ENCODE data around the gene RAB11A. TPM values are rescaled to one million over a fixed set of nuclear protein-coding genes. Genes with fewer than 3 reads are reported as not detected.

The RAB11A gene
- total RNA-seq, 1 donor from 2014 or later, result 214 TPM

DNA sequence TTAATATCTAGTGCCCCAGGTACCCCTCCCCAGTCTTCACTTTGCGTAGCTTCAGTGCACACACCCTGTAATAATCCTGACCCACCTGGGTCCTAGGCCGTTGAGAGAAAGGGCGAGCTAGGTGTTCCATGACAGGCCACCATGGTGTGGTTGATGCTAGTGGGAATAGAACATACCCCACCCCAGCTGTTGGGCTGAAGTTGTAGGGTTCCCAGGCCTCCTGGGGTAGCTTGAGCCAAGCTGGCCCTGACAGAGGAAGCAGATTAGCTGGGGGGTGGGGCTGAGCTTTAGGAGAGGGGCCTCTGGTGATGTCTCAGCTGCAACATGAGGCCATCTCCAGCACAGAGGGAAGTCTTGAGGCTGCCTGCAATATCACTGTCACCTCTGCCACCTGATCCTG is 40.5 kb downstream of the RAB11A start:
- Mint-ChIP-seq H3K4me1 (no peaks in the 10 kb centered on the region), H3K36me3 (ENCODE audit: low read depth) (no peaks in the 10 kb centered on the region), H3K4me3 (no peak overlapping the region), H3K27ac (ENCODE audit: unreplicated experiment) (no peak overlapping the region), H3K9me3 (no peaks in the 10 kb centered on the region), H3K27me3 (ENCODE audit: low read depth) (no peaks in the 10 kb centered on the region)
- no peak for DNase-seq (ENCODE audit: low read depth, low spot score)
- TF ChIP-seq, protein P1, sequence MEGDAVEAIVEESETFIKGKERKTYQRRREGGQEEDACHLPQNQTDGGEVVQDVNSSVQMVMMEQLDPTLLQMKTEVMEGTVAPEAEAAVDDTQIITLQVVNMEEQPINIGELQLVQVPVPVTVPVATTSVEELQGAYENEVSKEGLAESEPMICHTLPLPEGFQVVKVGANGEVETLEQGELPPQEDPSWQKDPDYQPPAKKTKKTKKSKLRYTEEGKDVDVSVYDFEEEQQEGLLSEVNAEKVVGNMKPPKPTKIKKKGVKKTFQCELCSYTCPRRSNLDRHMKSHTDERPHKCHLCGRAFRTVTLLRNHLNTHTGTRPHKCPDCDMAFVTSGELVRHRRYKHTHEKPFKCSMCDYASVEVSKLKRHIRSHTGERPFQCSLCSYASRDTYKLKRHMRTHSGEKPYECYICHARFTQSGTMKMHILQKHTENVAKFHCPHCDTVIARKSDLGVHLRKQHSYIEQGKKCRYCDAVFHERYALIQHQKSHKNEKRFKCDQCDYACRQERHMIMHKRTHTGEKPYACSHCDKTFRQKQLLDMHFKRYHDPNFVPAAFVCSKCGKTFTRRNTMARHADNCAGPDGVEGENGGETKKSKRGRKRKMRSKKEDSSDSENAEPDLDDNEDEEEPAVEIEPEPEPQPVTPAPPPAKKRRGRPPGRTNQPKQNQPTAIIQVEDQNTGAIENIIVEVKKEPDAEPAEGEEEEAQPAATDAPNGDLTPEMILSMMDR (conservative IDR thresholded peaks at IDR 0.05), result no peak

GRCh38 chr15:65910341-65910740 is 41.0 kb downstream of the RAB11A start:
- Mint-ChIP-seq H3K4me1 (no peaks in the 10 kb centered on the region), H3K4me3 (no peak overlapping the region), H3K27ac (ENCODE audit: unreplicated experiment) (no peak overlapping the region), H3K27me3 (ENCODE audit: low read depth) (no peaks in the 10 kb centered on the region), H3K9me3 (no peaks in the 10 kb centered on the region), H3K36me3 (ENCODE audit: low read depth) (no peaks in the 10 kb centered on the region)
- TF ChIP-seq, protein P1 (conservative IDR thresholded peaks at IDR 0.05), result no peak
- DNase-seq (ENCODE audit: low read depth, low spot score), result no peak

DNA sequence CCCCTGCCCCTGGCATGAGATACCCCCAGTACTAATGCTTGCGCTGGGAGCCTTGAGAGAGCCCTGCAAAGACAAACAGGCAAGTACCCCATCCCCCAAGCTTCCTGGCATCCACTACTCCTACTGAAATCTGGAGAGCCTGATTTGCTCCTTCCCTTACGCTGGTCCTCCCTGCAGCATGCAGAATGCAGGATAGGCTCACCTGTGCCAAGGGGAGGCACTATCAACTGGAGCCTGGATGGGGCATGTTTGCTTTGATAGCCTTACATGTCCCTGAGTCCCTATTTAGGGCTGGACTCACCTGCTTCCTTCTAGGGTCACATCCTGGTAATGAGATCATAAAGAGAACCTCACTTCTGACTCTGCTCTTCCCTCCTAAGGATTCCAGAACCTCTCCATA is 42.9 kb downstream of the RAB11A start:
- no peak for DNase-seq (ENCODE audit: low read depth, low spot score)
- no peaks in the 10 kb centered on the region for H3K36me3 Mint-ChIP-seq (ENCODE audit: low read depth)
- no peak overlapping the region for H3K27ac Mint-ChIP-seq (ENCODE audit: unreplicated experiment)
- peaks cover 6% of the 10 kb centered on the region for H3K4me1 Mint-ChIP-seq
- H3K27me3 Mint-ChIP-seq (ENCODE audit: low read depth), result no peaks in the 10 kb centered on the region
- H3K9me3 Mint-ChIP-seq, result no peaks in the 10 kb centered on the region
- TF ChIP-seq, protein P1 (conservative IDR thresholded peaks at IDR 0.05), result no peak
- no peak overlapping the region for H3K4me3 Mint-ChIP-seq

- H3K9me3 Mint-ChIP-seq, result no peaks in the 10 kb centered on the region
- no peaks in the 10 kb centered on the region for H3K27me3 Mint-ChIP-seq (ENCODE audit: low read depth)
- no peak overlapping the region for H3K27ac Mint-ChIP-seq (ENCODE audit: unreplicated experiment)
- DNase-seq (ENCODE audit: low read depth, low spot score), result no peak
- H3K4me1 Mint-ChIP-seq, result peaks cover 6% of the 10 kb centered on the region
- H3K4me3 Mint-ChIP-seq, result no peak overlapping the region
- no peaks in the 10 kb centered on the region for H3K36me3 Mint-ChIP-seq (ENCODE audit: low read depth)
- TF ChIP-seq, protein P1 (conservative IDR thresholded peaks at IDR 0.05), result no peak
Observed at GRCh38 chr15:65913631-65914199, 44.4 kb downstream of the RAB11A start.

- no peaks in the 10 kb centered on the region for H3K36me3 Mint-ChIP-seq (ENCODE audit: low read depth)
- H3K4me3 Mint-ChIP-seq, result no peak overlapping the region
- no peaks in the 10 kb centered on the region for H3K9me3 Mint-ChIP-seq
- TF ChIP-seq, protein P1 (conservative IDR thresholded peaks at IDR 0.05), result no peak
- no peak overlapping the region for H3K27ac Mint-ChIP-seq (ENCODE audit: unreplicated experiment)
- H3K4me1 Mint-ChIP-seq, result peaks cover 6% of the 10 kb centered on the region
- no peaks in the 10 kb centered on the region for H3K27me3 Mint-ChIP-seq (ENCODE audit: low read depth)
- no peak for DNase-seq (ENCODE audit: low read depth, low spot score)
Observed at GRCh38 chr15:65914386-65914785, 45.1 kb downstream of the RAB11A start.
